OCI-LY1 (cell line): Measurements from ENCODE around the gene ZNF611.

Experiments
- EZH2 ChIP-seq: fragments of 200-600 bp; sonication (generic), shearing (Covaris generic); IDR thresholded peaks from 2 replicates; pipeline ENCODE4 v1.8.0; 2017; ENCODE audit warnings: borderline replicate concordance, mixed run types, mild to moderate bottlenecking, antibody characterized with exemption, low read length, moderate library complexity, mixed read lengths
- TF ChIP-seq, protein P1 (sequence below): fragments of 200-600 bp; sonication (generic), shearing (Covaris generic); IDR thresholded peaks from 2 replicates; pipeline ENCODE4 v1.5.1; 2017; ENCODE audit warnings: mild to moderate bottlenecking, antibody characterized with exemption, low read length, moderate library complexity, mixed read lengths

DNA sequence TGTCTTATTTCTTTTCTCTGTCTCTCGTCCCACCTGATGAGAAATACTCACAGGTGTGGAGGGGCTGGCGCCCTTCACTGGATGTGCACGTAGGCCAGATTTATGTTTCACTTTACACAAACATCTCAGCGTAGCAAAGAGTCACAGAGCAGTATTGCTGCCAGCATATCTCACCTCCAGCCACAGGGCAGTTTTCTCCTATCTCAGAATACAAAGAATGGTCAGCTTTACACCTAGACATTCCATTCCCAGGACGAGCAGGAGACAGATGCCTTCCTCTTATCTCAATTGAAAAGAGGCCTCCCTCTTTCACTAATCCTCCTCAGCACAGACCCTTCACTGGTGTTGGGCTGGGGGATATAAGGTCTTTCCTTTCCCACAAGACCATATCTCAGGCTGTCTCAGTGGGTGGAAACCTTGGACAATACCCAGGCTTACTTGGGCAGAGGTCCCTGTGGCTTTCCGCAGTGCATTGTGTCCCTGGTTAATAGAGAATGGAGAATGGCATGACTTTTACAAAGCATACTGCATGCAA, 7.2 kb upstream of the ZNF611 start:
- TF ChIP-seq, protein P1, sequence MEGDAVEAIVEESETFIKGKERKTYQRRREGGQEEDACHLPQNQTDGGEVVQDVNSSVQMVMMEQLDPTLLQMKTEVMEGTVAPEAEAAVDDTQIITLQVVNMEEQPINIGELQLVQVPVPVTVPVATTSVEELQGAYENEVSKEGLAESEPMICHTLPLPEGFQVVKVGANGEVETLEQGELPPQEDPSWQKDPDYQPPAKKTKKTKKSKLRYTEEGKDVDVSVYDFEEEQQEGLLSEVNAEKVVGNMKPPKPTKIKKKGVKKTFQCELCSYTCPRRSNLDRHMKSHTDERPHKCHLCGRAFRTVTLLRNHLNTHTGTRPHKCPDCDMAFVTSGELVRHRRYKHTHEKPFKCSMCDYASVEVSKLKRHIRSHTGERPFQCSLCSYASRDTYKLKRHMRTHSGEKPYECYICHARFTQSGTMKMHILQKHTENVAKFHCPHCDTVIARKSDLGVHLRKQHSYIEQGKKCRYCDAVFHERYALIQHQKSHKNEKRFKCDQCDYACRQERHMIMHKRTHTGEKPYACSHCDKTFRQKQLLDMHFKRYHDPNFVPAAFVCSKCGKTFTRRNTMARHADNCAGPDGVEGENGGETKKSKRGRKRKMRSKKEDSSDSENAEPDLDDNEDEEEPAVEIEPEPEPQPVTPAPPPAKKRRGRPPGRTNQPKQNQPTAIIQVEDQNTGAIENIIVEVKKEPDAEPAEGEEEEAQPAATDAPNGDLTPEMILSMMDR: no peak
- no peak for TF ChIP-seq EZH2
